ENCODE measurements around the gene CDH11. TPM values are rescaled to one million over a fixed set of nuclear protein-coding genes. Genes with fewer than 3 reads are reported as not detected.

The CDH11 gene
- total RNA-seq, 4 donors from 2014 or later: 28.2 to 74.1 (median 53.2) TPM

- no peak for TF ChIP-seq CTCF (IDR thresholded peaks at IDR 0.05)
- ATAC-seq (ENCODE audit: low FRiP score) (no peak), DNase-seq (ENCODE audit: low spot score) (no peak)
Observed at GRCh38 chr16:64964126-64964540, 157.7 kb downstream of the CDH11 start.

GRCh38 chr16:64962786-64963185 lies 159.1 kb downstream of the CDH11 start:
- no peak for TF ChIP-seq CTCF (IDR thresholded peaks at IDR 0.05)
- ATAC-seq (ENCODE audit: low FRiP score) (no peak), DNase-seq (ENCODE audit: low spot score) (no peak)

- no peak for ATAC-seq (ENCODE audit: low FRiP score)
- TF ChIP-seq CTCF (IDR thresholded peaks at IDR 0.05): no peak
- DNase-seq (ENCODE audit: low spot score): no peak
Observed at GRCh38 chr16:64957246-64957645, 164.6 kb downstream of the CDH11 start.

GRCh38 chr16:64952177-64952576 lies 169.7 kb downstream of the CDH11 start:
- TF ChIP-seq CTCF (IDR thresholded peaks at IDR 0.05): no peak
- ATAC-seq (ENCODE audit: low FRiP score) (peak; percentile 55), DNase-seq (ENCODE audit: low spot score) (no peak)

- no peak for TF ChIP-seq CTCF (IDR thresholded peaks at IDR 0.05)
- DNase-seq (ENCODE audit: low spot score) (no peak), ATAC-seq (ENCODE audit: low FRiP score) (no peak)
Observed at GRCh38 chr16:64951193-64951592, 170.7 kb downstream of the CDH11 start.

- no peak for TF ChIP-seq CTCF (IDR thresholded peaks at IDR 0.05)
- ATAC-seq (ENCODE audit: low FRiP score): no peak
- DNase-seq (ENCODE audit: low spot score): no peak
Observed at GRCh38 chr16:64950731-64951130, 171.1 kb downstream of the CDH11 start.

GRCh38 chr16:64950262-64950661 lies 171.6 kb downstream of the CDH11 start:
- TF ChIP-seq CTCF (IDR thresholded peaks at IDR 0.05): no peak
- no peak for ATAC-seq (ENCODE audit: low FRiP score)
- no peak for DNase-seq (ENCODE audit: low spot score)
